ENCODE results near the gene TGFBRAP1.

TGFBRAP1 gene

DNA sequence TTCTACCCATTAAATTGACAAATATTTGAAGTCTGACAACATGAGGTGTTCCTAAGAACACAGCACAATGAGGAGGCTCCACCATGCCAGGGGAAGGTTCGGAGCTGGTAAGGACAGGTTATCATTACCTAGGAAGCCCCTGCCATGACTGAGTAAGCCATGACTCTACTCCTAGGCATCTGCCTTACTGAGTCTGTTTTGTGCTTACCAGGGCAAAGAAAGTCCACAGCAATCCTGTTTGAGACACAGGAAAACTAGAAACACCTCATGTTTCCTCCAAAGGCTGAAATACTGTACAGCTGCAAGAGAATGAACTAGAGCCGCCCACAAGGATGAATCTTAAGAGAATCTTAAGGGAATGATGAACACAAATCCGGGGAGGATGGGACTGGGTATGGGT lies 11.6 kb downstream of the TGFBRAP1 start:
- DNase-seq (ENCODE audit: low read depth in 2 of 2): no peak

DNA sequence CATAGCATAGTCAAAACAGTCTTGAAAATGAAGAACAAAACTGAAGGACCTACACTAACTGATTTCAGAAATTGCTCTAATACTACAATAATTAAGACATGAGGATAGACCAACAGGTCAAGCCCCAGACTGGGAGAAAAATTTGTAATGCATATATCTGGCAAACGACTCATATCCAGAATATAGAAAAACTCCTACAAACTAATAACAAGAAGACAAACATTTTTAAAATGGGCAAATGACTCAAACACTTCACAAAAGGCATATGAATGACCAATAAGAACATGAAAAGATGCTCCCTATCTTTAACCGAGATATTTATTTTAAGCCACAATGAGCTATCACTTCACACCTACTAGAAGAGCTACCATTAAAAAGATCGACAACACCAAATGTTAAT lies 14.2 kb downstream of the TGFBRAP1 start:
- DNase-seq (ENCODE audit: low read depth in 2 of 2): no peak

DNA sequence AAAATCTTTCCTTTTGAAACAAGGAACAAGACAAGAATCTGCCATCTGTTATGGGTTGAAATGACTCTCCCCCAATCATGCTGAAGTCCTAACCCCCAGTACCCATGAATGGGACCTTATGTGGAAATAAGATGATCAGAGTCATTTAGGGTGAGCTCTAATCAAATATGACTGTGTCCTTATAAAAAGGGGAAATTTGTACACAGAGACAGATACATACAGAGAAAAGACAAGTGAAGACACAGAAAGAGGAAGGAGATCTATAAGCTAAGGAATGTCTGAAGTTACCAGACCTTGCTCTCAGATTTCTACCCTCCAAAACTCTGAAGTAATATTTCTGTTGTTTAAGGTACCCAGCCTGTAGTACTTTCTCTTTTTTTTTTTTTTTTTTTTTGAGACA lies 15.7 kb downstream of the TGFBRAP1 start:
- DNase-seq (ENCODE audit: low read depth in 2 of 2): no peak

DNA sequence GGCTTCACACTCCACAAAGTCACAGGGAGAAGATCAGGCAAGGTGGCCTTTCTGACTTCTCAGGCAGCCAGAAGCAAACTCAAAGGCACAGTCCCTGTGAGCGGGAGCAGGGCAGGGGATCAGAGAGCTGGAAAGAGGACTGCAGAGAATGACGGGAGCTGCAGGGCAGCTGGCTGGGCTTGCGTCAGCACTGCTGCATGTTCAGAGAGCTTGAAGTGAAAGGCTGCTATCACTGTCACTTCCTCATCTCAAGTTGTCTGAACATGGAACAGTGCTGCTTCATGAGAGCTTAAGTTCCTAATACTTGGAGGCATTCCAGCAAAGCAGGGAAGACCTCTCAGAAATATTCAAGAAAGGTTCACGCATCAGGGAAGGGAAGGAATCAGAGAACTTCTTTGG lies 20.4 kb downstream of the TGFBRAP1 start:
- DNase-seq (ENCODE audit: low read depth in 2 of 2): no peak

DNA sequence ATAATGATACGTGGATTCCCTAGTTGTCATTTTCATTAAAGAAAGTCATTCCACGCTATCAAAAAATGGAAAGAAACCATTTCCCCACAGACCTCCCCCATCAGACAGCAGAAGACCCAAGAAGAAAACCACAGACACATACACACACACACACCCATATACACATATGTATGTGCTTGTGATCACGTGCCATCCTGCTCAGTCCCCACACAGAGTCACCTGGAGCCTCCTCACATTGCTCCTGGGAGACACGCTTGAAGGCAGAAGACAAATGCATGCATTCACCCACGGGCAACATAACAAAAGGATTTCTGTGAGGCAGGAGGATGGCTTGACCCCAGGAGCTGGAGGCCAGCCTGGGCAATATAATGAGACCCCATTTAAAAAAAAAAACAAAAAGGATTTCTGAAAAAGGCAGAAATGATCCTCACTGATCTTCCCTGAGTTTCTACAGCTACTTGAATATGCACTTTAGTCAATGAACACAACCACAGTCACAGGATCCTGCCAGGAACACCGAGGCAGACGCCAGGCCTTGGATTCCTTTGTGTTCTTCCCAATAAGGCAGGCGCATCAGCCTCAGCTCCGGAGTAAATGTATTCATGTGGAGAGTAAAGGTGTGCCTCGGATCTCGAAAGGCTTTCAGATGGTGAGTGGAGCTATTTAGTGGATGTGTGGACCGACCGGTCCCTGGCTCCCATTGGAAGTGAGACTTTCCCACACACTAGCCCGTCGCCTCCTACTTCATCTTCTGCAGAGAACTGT lies 21.0 kb downstream of the TGFBRAP1 start:
- DNase-seq (ENCODE audit: low read depth in 2 of 2): no peak

DNA sequence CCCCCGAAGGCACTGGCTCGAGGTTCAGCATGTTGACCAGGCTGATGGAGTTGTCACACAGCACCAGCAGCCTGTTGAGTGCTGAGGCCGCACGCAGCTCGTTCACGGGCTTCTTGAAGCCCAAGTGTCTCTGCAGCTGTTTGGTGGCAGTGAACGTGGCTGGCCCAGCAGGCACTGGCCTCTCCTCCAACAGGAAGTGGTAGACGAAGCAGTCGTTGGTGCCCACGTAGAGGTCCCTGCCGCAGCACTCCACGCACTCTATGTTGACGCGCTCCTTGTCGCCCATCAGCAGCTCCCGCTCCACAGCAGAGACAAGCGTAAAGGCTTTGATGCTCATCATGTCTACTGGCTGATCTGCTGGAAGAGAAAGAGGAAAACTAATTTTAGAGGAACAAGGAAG lies 21.6 kb downstream of the TGFBRAP1 start:
- no peak for DNase-seq (ENCODE audit: low read depth in 2 of 2)

DNA sequence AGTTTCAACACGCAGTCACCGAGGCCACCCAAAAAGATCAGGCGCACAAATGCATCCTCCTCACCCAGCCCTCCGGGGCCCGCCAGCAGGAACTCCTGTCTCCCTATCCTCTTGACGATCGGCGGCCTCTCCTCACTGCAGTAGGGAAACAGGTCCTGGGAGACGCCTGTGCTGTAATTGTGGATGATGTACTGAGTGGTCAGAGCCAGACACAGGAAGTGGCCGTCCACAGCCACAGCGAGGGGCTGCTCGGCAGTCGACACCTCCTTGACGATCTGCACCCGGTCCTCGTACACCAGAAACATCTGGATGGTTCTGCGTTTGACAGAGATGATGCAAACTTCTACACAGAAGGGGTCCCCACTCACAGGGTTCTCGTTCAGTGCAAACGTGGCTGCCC lies 22.0 kb downstream of the TGFBRAP1 start:
- DNase-seq (ENCODE audit: low read depth in 2 of 2): no peak

DNA sequence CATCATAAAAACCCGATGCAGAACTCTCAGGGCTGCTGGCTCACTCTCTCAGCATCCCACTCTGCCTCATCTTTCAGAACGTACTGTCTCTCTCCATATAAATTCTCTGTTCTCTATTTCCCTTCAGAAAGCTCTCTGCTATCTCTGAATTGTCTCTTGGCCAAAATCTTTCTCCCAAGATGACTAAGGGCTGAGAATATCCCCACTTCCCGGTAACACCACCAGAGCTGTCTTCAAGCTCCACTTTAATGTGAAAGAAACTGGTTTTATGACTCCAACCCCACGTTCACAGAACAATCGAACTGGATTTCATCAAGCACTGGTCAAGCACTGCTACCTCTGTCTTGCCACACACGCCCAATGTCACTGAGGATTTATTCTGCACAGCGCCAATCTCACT lies 22.4 kb downstream of the TGFBRAP1 start:
- no peak for DNase-seq (ENCODE audit: low read depth in 2 of 2)

DNA sequence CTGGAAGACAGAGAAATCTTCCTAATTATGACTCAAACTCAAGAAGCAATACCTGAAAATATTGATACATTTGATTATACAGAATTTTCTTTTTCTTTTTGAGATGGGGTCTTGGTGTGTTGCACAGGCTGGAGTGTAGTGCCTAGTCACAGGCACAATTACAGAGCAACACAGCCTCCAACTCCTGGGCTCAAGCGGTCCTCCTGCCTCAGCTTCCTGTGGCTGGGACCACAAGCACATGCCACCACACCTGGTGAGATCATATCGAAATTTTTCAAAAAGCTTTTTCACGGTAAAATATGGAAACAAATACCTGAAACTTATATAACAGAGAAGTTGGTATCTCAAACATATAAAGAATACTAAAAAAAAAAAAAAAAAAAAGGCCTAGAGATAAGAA lies 27.9 kb downstream of the TGFBRAP1 start:
- no peak for DNase-seq (ENCODE audit: low read depth in 2 of 2)

DNA sequence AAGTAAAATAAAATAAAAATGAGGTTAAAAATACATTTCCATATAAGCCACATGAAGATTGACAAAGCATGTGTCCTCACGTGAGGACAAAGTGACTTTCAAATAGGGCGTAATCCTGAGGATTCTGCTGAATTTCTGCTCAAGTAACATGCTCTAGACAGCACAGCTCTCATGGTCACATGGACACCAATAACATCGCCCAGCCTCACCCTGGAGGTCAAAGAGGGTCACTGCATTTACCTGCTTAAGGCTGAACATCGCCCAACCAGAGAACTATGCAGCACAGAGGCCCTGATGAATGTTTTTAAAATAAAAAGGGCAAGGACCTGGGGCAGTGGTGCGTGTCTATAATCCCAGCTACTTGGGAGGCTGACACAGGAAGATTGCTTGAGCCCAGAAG lies 30.2 kb downstream of the TGFBRAP1 start:
- DNase-seq (ENCODE audit: low read depth in 2 of 2): no peak

DNA sequence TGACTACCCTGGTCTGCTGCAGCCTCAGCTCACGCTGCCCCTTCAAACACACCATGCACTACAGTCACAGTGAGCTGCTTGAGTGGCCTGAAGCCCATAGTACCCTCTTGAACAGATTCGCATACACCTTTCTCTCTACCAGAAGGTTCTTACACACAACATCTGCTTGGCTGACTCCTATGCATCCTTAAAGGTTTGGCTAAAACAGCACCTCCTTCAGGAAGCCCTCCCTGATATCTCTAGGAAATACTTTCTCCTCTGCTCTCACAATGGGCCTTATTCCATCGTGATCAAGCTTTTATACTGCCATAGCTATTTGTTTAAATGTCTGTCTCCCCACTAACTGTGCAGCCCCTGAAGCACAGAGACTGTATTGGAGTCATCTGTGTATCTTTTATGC lies 31.5 kb downstream of the TGFBRAP1 start:
- DNase-seq (ENCODE audit: low read depth in 2 of 2): no peak

DNA sequence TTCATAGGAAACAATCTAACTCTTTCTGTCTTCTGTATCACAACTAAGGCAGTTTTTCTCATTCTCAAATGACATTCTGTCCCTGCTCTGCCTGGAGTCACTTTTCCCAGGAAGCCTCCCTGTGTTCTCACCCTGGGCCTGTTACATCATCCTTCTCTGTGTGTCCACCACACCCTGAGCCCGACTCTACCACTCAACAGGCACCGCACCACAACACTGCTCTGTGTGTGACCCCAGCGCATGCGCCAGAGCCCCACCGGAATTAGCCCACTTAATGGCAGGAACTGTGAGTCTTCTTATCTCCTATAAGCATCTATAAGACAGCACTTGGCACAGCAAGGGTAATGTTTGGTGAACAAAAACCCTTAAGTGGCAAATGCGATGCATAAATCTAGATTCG lies 32.3 kb downstream of the TGFBRAP1 start:
- DNase-seq (ENCODE audit: low read depth in 2 of 2): no peak

DNA sequence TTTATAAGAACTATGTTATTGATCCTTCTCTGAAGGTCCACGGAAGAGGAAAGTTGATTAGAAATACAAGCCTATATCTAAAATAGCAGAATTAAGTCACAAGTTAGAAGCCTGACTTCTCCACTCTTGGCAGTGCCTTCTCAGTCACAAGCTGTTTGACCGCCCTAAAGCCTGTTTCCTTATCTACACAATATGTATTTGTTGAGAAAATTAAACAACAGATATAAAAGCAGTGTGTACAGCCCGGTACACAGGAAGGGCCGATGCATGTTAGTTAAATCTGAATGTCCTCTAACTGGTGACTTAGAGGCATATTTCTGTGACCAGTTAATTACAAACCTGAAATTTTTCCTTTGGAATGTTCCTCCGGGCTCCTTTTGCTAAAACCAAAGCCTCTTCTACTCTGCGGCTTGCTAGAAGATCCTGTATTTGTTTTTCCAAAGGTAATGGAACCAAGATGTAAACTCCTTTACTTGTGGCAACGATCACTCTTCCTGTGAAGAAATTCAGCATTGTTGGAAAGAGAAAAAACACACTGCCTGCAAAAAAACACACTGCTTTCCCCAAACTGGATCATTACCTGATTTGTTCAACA lies 33.4 kb downstream of the TGFBRAP1 start:
- no peak for DNase-seq (ENCODE audit: low read depth in 2 of 2)

DNA sequence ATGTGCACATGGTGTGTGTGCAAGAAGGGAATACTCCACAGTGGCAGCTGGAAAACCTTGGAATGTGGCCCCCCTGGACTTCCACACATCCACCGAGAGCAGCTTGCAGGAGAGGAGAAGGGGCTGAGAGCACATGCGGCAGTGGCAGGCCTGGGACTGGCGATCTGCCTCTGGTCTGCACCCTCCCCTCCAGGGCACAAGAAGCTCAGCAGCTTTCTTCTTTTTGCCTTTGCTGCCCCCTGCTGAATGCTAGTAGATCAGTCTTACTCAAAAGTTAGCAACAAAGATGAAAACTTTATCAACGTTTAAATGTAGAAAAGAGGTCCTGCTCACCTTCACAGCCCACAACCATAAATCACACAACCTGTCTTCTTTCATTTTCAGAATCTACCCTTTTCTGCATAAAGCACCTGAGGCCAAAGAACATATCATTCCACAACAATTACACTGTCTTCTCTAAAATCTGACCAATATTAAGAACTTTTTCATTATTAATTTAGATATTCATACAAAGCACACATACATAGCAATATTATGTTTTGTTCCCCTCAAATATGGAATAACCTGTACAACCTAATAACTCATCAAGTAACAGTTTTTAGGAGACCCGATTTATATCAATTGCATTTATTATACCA lies 34.6 kb downstream of the TGFBRAP1 start:
- no peak for DNase-seq (ENCODE audit: low read depth in 2 of 2)

DNA sequence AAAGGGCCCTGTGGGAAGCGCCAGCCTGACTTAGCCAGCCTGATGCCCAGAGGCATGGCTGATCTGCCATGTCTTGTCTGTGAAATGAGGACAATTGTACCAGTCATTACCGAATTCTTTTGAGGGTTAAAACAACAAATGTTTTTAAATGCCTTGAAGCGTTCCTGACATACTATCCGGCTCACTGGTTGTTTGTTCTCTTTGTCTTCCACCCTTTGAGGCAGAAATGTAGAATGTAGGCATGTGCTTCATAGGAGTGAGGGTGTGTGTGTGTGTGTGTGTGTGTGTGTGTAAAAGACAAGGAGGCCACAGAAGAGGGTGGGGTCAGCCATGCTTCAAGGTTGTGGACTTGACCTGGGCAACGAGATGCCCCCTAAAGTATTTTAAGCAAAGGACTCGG lies 35.5 kb downstream of the TGFBRAP1 start:
- no peak for DNase-seq (ENCODE audit: low read depth in 2 of 2)

DNA sequence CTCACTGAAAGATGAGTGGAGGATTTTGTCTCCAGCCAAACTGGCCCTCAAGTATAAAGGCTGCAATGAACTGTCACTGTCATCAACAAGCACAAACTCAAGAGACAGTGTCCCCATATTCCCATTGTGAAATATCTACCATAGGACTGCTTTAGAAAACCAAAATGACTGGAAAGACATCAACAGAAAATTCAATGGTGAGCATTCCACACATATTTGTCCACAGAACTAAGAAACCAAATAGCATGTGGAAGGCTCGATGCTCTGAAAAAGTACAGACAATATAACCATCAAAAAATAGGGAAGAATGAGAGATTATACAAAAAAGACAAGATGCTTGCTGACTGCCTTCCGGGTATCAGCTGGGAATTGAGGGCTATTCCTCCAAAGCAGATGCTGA lies 37.6 kb downstream of the TGFBRAP1 start:
- no peak for DNase-seq (ENCODE audit: low read depth in 2 of 2)

DNA sequence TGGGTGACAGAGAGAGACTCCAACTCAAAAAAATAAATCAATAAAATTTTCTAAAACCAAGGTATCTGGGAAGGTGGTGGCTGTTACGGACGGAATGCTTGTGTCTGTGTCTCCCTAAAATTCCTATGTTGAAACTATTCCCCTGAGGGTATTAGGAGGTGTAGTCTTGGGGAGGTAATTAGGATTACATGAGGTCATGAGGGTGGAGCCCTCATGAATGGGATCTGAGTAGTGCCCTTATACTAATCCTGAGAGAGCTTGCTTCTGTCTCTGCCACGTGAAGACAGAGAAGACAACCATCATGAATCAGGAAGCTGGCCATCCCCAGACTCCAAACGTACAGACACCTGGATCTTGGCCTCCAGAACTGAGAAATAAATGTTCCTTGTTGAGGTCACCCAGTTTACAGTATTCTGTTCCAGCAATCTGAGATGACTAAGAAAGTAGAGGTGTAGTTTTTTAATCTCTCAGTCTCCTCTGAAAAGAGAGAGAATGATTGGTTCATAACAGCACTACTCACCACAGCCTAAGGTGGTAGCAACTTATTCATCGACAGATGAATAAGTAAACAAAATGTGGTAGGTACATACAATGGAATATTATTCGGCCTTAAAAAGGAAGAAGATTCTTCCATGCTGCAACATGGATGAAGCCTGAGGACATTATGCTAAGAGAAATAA lies 38.4 kb downstream of the TGFBRAP1 start:
- no peak for DNase-seq (ENCODE audit: low read depth in 2 of 2)

DNA sequence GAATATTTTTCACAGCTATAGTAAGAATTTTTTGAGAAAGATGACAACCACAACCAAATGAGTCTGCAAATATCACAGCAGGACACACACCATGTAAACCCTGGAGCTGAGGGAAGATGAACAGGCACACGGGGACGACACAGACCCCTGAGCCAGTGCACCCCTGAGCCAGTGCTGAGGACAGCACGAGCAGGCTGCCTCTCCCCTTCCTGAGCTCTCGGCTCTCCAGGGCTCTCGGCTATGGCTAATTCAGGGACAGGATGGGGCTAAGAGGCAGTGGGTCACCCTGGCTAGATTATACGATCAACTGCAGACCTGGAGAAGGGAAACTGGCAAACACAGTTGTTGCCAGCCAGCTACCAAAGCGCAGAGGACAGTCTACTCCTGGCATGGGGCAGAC lies 41.4 kb downstream of the TGFBRAP1 start:
- DNase-seq (ENCODE audit: low read depth in 2 of 2): no peak

DNA sequence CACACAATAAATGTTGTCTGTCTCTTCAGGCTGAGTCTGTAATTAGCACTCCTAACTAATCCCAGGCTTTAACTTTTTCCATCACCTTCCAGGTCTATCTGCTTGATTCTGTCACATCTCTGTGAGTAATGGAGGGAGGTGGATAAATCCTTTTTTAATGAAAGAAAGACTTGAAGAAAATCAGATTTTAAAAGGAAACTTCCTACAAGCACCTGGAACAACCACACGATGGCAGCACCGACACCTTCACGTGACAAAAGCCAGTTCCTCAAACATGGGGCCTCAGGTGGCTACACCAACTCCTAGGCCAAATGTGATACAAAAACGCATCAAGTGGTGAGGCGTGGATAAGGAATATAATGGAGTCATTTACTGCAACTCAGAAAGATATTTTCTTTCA lies 41.8 kb downstream of the TGFBRAP1 start:
- no peak for DNase-seq (ENCODE audit: low read depth in 2 of 2)

DNA sequence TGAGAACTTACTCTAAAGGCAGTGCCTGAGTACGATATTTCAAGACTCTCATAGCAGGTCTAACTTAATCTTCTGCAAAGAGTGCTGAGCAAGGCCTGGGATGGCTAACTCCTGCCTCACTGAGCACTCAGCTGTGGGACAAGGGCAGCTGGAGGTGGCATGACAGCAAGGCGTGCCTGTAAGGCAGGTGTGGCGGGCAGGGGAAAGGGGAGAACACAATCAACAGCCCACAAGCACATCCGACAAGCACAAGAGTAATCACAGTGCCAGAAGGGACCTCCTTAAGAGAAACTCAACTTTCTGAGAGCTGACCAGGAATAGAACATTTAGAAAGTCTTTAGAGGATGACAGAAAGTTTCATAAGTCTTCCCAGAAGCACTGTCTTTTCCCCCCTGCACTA lies 46.0 kb downstream of the TGFBRAP1 start:
- DNase-seq (ENCODE audit: low read depth in 2 of 2): no peak

DNA sequence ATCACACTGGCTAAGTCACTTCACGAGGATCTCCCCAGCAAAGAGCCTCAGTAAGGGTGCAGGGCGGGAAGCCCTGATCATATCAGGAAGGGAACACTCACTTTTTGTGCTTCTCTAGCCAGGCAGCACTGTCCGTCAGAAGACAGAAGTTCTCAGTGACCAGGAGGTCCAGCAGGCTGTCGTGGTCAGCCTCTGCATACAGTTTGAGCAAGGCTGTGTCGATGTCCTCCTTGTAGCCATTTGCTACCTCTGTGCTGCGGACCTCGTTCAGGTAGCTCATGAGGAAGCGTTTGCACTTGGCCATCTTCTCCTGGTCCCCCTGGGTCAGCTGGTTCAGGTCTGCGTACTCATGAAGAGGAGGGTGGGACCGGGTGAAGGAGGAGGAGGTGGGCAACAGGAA lies 49.3 kb downstream of the TGFBRAP1 start:
- no peak for DNase-seq (ENCODE audit: low read depth in 2 of 2)

DNA sequence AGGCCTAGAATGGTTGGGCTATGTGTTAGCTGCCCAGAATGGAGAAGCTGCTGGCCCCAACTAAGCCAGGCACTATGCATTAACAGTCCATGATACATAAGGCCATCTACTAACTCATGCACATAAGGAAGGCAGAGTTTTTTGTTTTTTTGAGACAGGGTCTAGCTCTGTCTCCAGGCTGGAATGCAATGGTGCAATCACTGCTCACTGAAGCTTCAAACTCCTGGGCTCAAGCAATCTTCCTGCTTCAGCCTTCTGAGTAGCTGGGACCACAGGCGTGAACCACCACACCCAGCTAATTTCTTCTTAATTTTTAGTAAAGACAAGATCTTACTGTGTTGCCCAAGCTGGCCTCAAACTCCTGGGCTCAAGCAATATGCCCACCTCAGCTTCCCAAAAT lies 50.4 kb downstream of the TGFBRAP1 start:
- no peak for DNase-seq (ENCODE audit: low read depth in 2 of 2)

DNA sequence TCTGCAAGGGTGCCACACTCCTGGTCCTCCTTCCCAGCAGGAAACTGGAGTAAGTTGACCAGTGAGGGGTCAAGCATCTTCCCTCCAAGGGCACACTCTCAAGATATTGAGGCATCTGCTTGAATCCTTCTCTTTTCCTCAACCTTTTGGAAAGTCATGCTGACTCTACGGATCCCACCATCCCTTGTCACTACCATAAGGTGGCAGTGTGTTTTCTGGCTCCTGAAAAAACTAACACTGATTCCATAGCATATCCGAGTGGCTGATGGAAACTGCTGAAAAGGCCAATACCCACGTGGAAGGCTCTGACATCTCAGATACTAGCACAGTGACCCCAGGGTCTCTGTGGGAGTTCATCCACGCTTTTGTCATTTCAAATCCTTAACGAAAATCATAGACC lies 50.9 kb downstream of the TGFBRAP1 start:
- DNase-seq (ENCODE audit: low read depth in 2 of 2): no peak

Measured in stimulated activated CD8-positive, alpha-beta memory T cell treated with anti-CD3 and anti-CD28 coated beads, Interleukin-2, amount 100 ng/mL, for 1 hour (primary cell).